Measurements from ENCODE around the gene CCBE1. TPM values are rescaled to one million over a fixed set of nuclear protein-coding genes. Genes with fewer than 3 reads are reported as not detected.

CCBE1 gene
- total RNA-seq, 2 donors from 2014 or later, result 0.27 to 3.1 TPM

GRCh38 chr18:59500765-59501164 is 196.5 kb downstream of the CCBE1 start:
- Histone ChIP-seq H3K4me1 (no peaks in the 10 kb centered on the region), H3K9ac (ENCODE audit: low read depth in 2 of 2, low read length in 2 of 2) (no peak overlapping the region)

GRCh38 chr18:59498506-59499086 is 198.6 kb downstream of the CCBE1 start:
- no peak overlapping the region for H3K4me3 ChIP-seq
- H3K27me3 ChIP-seq, result no peaks in the 10 kb centered on the region
- intact Hi-C loops (cut with DNase I), result no loop called here
- no peak overlapping the region for H3K9ac ChIP-seq (ENCODE audit: low read depth in 2 of 2, low read length in 2 of 2)
- no peak for TF ChIP-seq CTCF (IDR thresholded peaks at IDR 0.05)
- H3K36me3 ChIP-seq, result no peaks in the 10 kb centered on the region
- no peak for DNase-seq
- no peak overlapping the region for H3K27ac ChIP-seq
- no peaks in the 10 kb centered on the region for H3K9me3 ChIP-seq
- no peaks in the 10 kb centered on the region for H3K4me1 ChIP-seq

More at GRCh38 chr18:59500765-59501164, 196.5 kb downstream of the CCBE1 start:
- H3K27me3 ChIP-seq, result no peaks in the 10 kb centered on the region
- no peak for DNase-seq
- intact Hi-C loops (cut with DNase I), result no loop called here
- H3K9me3 ChIP-seq, result no peaks in the 10 kb centered on the region
- H3K27ac ChIP-seq, result no peak overlapping the region
- H3K36me3 ChIP-seq, result no peaks in the 10 kb centered on the region
- TF ChIP-seq CTCF (IDR thresholded peaks at IDR 0.05), result no peak
- H3K4me3 ChIP-seq, result no peak overlapping the region

- H3K9ac ChIP-seq (ENCODE audit: low read depth in 2 of 2, low read length in 2 of 2), result no peak overlapping the region
- no peaks in the 10 kb centered on the region for H3K9me3 ChIP-seq
- TF ChIP-seq CTCF (IDR thresholded peaks at IDR 0.05), result no peak
- H3K27ac ChIP-seq, result no peak overlapping the region
- no peaks in the 10 kb centered on the region for H3K27me3 ChIP-seq
- DNase-seq, result no peak
- no peaks in the 10 kb centered on the region for H3K4me1 ChIP-seq
- intact Hi-C loops (cut with DNase I), result no loop called here
- no peak overlapping the region for H3K4me3 ChIP-seq
- H3K36me3 ChIP-seq, result no peaks in the 10 kb centered on the region
These were observed 204.3 kb downstream of the CCBE1 start for GRCh38 chr18:59492756-59493421.

- DNase-seq, result no peak
- Histone ChIP-seq H3K36me3 (no peaks in the 10 kb centered on the region), H3K4me3 (no peak overlapping the region), H3K27ac (no peak overlapping the region), H3K9me3 (no peaks in the 10 kb centered on the region), H3K9ac (ENCODE audit: low read depth in 2 of 2, low read length in 2 of 2) (no peak overlapping the region), H3K4me1 (no peaks in the 10 kb centered on the region), H3K27me3 (no peaks in the 10 kb centered on the region)
- intact Hi-C loops (cut with DNase I), result no loop called here
- TF ChIP-seq CTCF (IDR thresholded peaks at IDR 0.05), result no peak
These were observed 208.3 kb downstream of the CCBE1 start for GRCh38 chr18:59488899-59489298.

GRCh38 chr18:59485382-59485781 is 211.8 kb downstream of the CCBE1 start:
- no peaks in the 10 kb centered on the region for H3K9me3 ChIP-seq
- intact Hi-C loops (cut with DNase I), result no loop called here

More at GRCh38 chr18:59485382-59485781, 211.8 kb downstream of the CCBE1 start:
- no peak for DNase-seq
- Histone ChIP-seq H3K36me3 (no peaks in the 10 kb centered on the region), H3K4me3 (no peak overlapping the region), H3K27me3 (no peaks in the 10 kb centered on the region), H3K4me1 (no peaks in the 10 kb centered on the region), H3K9ac (ENCODE audit: low read depth in 2 of 2, low read length in 2 of 2) (no peak overlapping the region), H3K27ac (no peak overlapping the region)
- TF ChIP-seq CTCF (IDR thresholded peaks at IDR 0.05), result no peak
